ENCODE results near the gene PLA2G2E.

PLA2G2E gene

DNA sequence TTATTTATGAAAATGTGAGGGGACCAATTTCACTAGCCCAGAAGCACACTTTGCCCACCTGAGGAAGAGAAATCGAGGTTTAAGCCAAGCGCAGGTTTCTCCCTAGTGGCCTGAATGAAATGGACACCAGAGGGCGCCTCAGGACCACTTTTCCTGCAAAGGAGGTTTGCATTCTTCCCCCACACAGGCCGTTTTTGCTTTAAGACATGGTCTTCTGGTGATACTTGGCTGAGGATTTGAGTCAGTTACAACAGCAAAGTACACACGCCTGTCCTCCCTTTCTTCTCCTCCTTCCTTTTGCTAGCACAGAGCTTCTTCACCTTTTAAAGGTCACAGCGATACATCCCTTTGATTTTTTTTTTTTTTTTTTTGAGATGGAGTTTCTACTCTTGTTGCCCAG lies 5.4 kb downstream of the PLA2G2E start:
- DNase-seq (ENCODE audit: insufficient read length, low spot score): peak; percentile 80
- FAIRE-seq: peak; percentile 78

GRCh38 chr1:19910650-19911049 lies 12.8 kb downstream of the PLA2G2E start:
- FAIRE-seq (no peak), DNase-seq (ENCODE audit: insufficient read length, low spot score) (no peak)
- TF ChIP-seq SPI1 (IDR thresholded peaks at IDR 0.05; ENCODE audit: low read depth, low read length) (no peak), PAX5 (IDR thresholded peaks at IDR 0.05; ENCODE audit: insufficient read depth, low read length, severe bottlenecking) (no peak), POU2F2 (IDR thresholded peaks at IDR 0.05; ENCODE audit: low read depth, low read length) (no peak), POLR2A (IDR thresholded peaks at IDR 0.05; ENCODE audit: low read depth, low read length) (no peak), POLR2AphosphoS5 (IDR thresholded peaks at IDR 0.05; ENCODE audit: low read depth, low read length) (no peak), TAF1 (IDR thresholded peaks at IDR 0.05; ENCODE audit: low read depth, low read length) (no peak)

More for the DNA sequence above, 5.4 kb downstream of the PLA2G2E start:
- TF ChIP-seq POU2F2 (IDR thresholded peaks at IDR 0.05; ENCODE audit: low read depth, low read length) (no peak), PAX5 (IDR thresholded peaks at IDR 0.05; ENCODE audit: insufficient read depth, low read length, severe bottlenecking) (no peak), SPI1 (IDR thresholded peaks at IDR 0.05; ENCODE audit: low read depth, low read length) (no peak), TAF1 (IDR thresholded peaks at IDR 0.05; ENCODE audit: low read depth, low read length) (no peak), POLR2AphosphoS5 (IDR thresholded peaks at IDR 0.05; ENCODE audit: low read depth, low read length) (no peak), POLR2A (IDR thresholded peaks at IDR 0.05; ENCODE audit: low read depth, low read length) (no peak)

GRCh38 chr1:19909971-19910370 lies 13.4 kb downstream of the PLA2G2E start:
- DNase-seq (ENCODE audit: insufficient read length, low spot score): no peak
- no peak for TF ChIP-seq TAF1 (IDR thresholded peaks at IDR 0.05; ENCODE audit: low read depth, low read length)
- no peak for FAIRE-seq

DNA sequence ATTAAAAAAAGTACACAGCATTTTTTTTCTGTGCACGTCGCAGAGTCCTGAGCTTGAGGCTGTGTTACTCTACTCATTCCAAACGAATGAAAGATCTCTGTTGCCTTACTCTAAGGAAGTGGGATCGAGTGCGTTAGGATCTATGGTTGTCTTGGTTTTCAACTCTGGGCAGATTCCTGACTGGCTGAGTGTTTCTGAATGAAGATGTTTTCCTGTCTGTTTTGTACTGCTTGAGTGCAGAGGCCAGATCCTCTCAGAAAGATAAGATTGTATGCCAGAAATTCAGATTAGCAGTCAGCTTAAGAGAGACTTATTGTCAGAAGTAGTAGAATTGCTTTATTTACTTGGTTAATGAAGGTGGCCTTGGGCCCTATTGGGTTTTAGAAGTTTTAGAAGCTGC lies 14.0 kb downstream of the PLA2G2E start:
- TF ChIP-seq POLR2AphosphoS5 (IDR thresholded peaks at IDR 0.05; ENCODE audit: low read depth, low read length) (no peak), POLR2A (IDR thresholded peaks at IDR 0.05; ENCODE audit: low read depth, low read length) (no peak), TAF1 (IDR thresholded peaks at IDR 0.05; ENCODE audit: low read depth, low read length) (no peak), PAX5 (IDR thresholded peaks at IDR 0.05; ENCODE audit: insufficient read depth, low read length, severe bottlenecking) (no peak), POU2F2 (IDR thresholded peaks at IDR 0.05; ENCODE audit: low read depth, low read length) (no peak), SPI1 (IDR thresholded peaks at IDR 0.05; ENCODE audit: low read depth, low read length) (no peak)
- DNase-seq (ENCODE audit: insufficient read length, low spot score): no peak

DNA sequence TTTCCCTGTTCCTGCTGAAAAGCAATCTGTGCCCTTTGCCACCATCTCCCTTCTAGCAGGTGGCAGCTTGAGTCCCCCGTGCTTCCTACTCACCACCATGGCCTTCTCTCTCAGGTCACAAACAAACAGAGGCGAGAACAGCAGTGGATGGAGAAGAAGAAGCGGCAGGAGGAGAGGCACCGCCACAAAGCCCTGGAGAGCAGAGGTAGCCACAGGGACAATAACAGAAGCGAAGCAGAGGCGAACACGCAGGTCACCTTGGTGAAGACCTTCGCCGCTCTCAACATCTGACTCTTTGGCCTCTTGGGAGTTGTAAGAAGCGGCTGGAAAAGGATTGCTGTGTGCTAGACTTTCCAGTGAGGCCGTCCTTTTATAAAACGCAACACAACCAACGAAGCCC lies 16.0 kb downstream of the PLA2G2E start:
- DNase-seq (ENCODE audit: insufficient read length, low spot score) (no peak), FAIRE-seq (no peak)
- TF ChIP-seq POU2F2 (IDR thresholded peaks at IDR 0.05; ENCODE audit: low read depth, low read length) (no peak), PAX5 (IDR thresholded peaks at IDR 0.05; ENCODE audit: insufficient read depth, low read length, severe bottlenecking) (no peak), TAF1 (IDR thresholded peaks at IDR 0.05; ENCODE audit: low read depth, low read length) (no peak), POLR2A (IDR thresholded peaks at IDR 0.05; ENCODE audit: low read depth, low read length) (no peak), SPI1 (IDR thresholded peaks at IDR 0.05; ENCODE audit: low read depth, low read length) (no peak), POLR2AphosphoS5 (IDR thresholded peaks at IDR 0.05; ENCODE audit: low read depth, low read length) (no peak)

More for the DNA sequence above, 14.0 kb downstream of the PLA2G2E start:
- no peak for FAIRE-seq

DNA sequence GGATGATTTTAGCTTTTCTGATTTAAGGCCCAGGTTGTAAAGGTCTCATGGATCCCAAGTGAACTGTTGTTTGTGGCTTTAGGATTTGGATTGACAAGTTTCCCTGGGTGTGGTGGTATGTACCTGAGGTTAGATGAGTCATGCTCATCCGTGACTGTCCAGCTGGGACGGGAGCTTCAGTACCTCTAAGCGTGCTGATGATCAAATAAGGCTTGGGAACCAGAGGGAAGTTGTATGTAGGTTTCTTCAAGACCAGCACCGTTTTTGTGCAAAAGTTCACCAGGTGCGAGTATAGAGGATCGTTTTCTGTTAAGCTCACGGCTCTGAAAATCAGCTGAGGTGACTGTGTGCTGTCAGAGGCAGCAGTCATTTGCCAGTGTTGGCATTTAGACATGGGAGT lies 19.8 kb downstream of the PLA2G2E start:
- FAIRE-seq (no peak), DNase-seq (ENCODE audit: insufficient read length, low spot score) (no peak)
- no peak for TF ChIP-seq POLR2AphosphoS5 (IDR thresholded peaks at IDR 0.05; ENCODE audit: low read depth, low read length)
- no peak for TF ChIP-seq POLR2A (IDR thresholded peaks at IDR 0.05; ENCODE audit: low read depth, low read length)
- no peak for TF ChIP-seq SPI1 (IDR thresholded peaks at IDR 0.05; ENCODE audit: low read depth, low read length)
- no peak for TF ChIP-seq PAX5 (IDR thresholded peaks at IDR 0.05; ENCODE audit: insufficient read depth, low read length, severe bottlenecking)
- TF ChIP-seq POU2F2 (IDR thresholded peaks at IDR 0.05; ENCODE audit: low read depth, low read length): no peak
- TF ChIP-seq TAF1 (IDR thresholded peaks at IDR 0.05; ENCODE audit: low read depth, low read length): no peak

DNA sequence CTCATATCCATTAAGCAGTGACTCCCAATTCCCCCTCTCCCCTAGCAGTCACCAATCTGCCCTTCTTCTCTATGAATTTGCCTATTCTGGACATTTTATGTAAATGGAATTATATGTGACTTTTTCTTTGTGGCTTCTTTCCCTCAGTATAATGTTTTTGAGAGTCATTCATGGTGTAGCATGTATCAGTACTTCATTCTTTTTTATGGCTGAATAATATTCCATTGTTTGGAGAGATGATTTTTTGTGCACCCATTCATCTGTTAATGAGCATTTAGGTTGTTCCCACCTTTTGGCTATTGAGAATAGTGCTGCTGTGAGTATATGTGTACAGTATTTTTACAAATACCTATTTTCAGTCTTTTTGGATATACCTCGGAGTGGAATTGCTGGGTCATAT lies 21.8 kb downstream of the PLA2G2E start:
- TF ChIP-seq PAX5 (IDR thresholded peaks at IDR 0.05; ENCODE audit: insufficient read depth, low read length, severe bottlenecking) (no peak), SPI1 (IDR thresholded peaks at IDR 0.05; ENCODE audit: low read depth, low read length) (no peak), POU2F2 (IDR thresholded peaks at IDR 0.05; ENCODE audit: low read depth, low read length) (no peak), POLR2AphosphoS5 (IDR thresholded peaks at IDR 0.05; ENCODE audit: low read depth, low read length) (no peak), TAF1 (IDR thresholded peaks at IDR 0.05; ENCODE audit: low read depth, low read length) (no peak)
- no peak for FAIRE-seq
- no peak for DNase-seq (ENCODE audit: insufficient read length, low spot score)

GRCh38 chr1:19894218-19894617 lies 29.2 kb downstream of the PLA2G2E start:
- FAIRE-seq (no peak), DNase-seq (ENCODE audit: insufficient read length, low spot score) (no peak)
- TF ChIP-seq TAF1 (IDR thresholded peaks at IDR 0.05; ENCODE audit: low read depth, low read length) (no peak), POU2F2 (IDR thresholded peaks at IDR 0.05; ENCODE audit: low read depth, low read length) (no peak), PAX5 (IDR thresholded peaks at IDR 0.05; ENCODE audit: insufficient read depth, low read length, severe bottlenecking) (no peak), POLR2AphosphoS5 (IDR thresholded peaks at IDR 0.05; ENCODE audit: low read depth, low read length) (no peak), SPI1 (IDR thresholded peaks at IDR 0.05; ENCODE audit: low read depth, low read length) (no peak), POLR2A (IDR thresholded peaks at IDR 0.05; ENCODE audit: low read depth, low read length) (no peak)

DNA sequence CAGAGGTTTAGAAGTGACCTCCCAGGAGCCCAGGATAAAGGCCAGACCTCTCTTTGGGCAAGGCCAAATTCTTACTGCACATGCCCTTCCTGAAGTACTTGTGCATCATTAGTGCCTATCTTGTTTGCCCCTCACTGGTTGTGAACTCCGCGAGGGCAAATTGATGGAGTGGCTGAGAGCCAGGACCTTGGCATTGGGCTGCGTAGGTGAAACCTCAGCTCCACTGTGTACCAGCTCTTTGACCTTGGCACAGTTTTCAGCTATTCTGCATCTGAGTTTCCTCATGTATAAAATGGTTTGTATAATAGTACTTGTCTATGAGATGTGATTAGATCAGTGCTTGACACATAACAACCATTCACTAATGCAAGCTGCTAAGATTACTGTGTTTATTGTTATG lies 29.7 kb downstream of the PLA2G2E start:
- TF ChIP-seq PAX5 (IDR thresholded peaks at IDR 0.05; ENCODE audit: insufficient read depth, low read length, severe bottlenecking) (no peak), POLR2AphosphoS5 (IDR thresholded peaks at IDR 0.05; ENCODE audit: low read depth, low read length) (no peak), POLR2A (IDR thresholded peaks at IDR 0.05; ENCODE audit: low read depth, low read length) (no peak)
- FAIRE-seq (no peak), DNase-seq (ENCODE audit: insufficient read length, low spot score) (no peak)

GRCh38 chr1:19892628-19893168 lies 30.7 kb downstream of the PLA2G2E start:
- DNase-seq (ENCODE audit: insufficient read length, low spot score) (no peak), FAIRE-seq (no peak)
- TF ChIP-seq SPI1 (IDR thresholded peaks at IDR 0.05; ENCODE audit: low read depth, low read length) (peak; percentile 64; the same call in 1 of the 2 replicates), POU2F2 (IDR thresholded peaks at IDR 0.05; ENCODE audit: low read depth, low read length) (no peak)

Measured in GM12891 (cell line).